HCT116 (cell line): ENCODE data around the gene NAB1. TPM values are rescaled to one million over a fixed set of nuclear protein-coding genes. Genes with fewer than 3 reads are reported as not detected.

Source experiments
- ATAC-seq: fragments of 200-7000 bp; cut with Tn5 transposase; 2 replicates; pipeline ENCODE4 v1.9.1; 2020; ENCODE audit warnings: mild to moderate bottlenecking, moderate library complexity
- BruUV-seq: library from RNA; stranded (reverse); fragments of 400-500 nt; replicated peaks from 2 replicates; lab custom pipeline; 2021; lab: Mats Ljungman, UMichigan
- CTCF ChIA-PET: fragments of 300-600 bp; sonication (Branson Sonifier 250); formaldehyde crosslinking; loops from one replicate; lab custom pipeline; 2021; ENCODE audit warnings: antibody characterized with exemption; lab: Charles Lee
- POLR2A ChIA-PET: fragments of 300-600, 350-600 bp; sonication (Branson Sonifier 250); formaldehyde crosslinking; loops from one replicate; lab custom pipeline; 2021; ENCODE audit warnings: antibody characterized with exemption; lab: Charles Lee
- RAD21 ChIA-PET, 2 experiments: fragments of 300-600 bp; sonication (Branson Sonifier 250); formaldehyde crosslinking; loops; one replicate each; lab custom pipeline; 2023; ENCODE audit warnings: low total read pairs in 2 of 2; ENCODE audit not compliant: uncharacterized antibody in 2 of 2, unreplicated experiment in 2 of 2, low non-redundant PET in 1 of 2; lab: Charles Lee
- DNase-seq: peaks from one replicate; pipeline ENCODE4 v3.0.0-alpha.2; 2010; ENCODE audit warnings: low read depth, low spot score
- H2AFZ ChIP-seq: fragments of 200-600 bp; shearing (Covaris generic), sonication (generic); 2 replicates; pipeline ENCODE4 v1.6.1; 2017; ENCODE audit warnings: low read depth, mixed run types, mixed read lengths, antibody characterized with exemption, low read length; ENCODE audit not compliant: poor library complexity, severe bottlenecking
- H3K27ac ChIP-seq: 2 replicates; pipeline ENCODE4 v1.5.1; 2012; ENCODE audit warnings: low read depth, low read length
- H3K27me3 ChIP-seq: fragments of 200-600 bp; sonication (generic); 2 replicates; pipeline ENCODE4 v1.6.1; 2016; ENCODE audit warnings: mixed run types, low read length, mixed read lengths; ENCODE audit not compliant: insufficient read depth
- H3K36me3 ChIP-seq, 2 experiments: fragments of 200-500 bp in 1 of 2; fragments of 200-600 bp in 1 of 2; sonication (Bioruptor generic) in 1 of 2; sonication (generic) in 1 of 2; 2 replicates each; pipeline versions ENCODE4 v1.5.1 to v1.6.1; 2014 to 2016; ENCODE audit warnings: low read length in 2 of 2, inconsistent platforms in 1 of 2, mixed read lengths in 1 of 2, mixed run types in 1 of 2; ENCODE audit not compliant: insufficient read depth in 2 of 2, control insufficient read depth in 1 of 2
- H3K4me1 ChIP-seq, 2 experiments: fragments of 200-600 bp in 1 of 2; sonication (generic) in 1 of 2; 2 replicates each; pipeline versions ENCODE4 v1.5.1 to v1.6.1; 2012 to 2017; ENCODE audit warnings: low read length in 2 of 2, inconsistent platforms in 1 of 2, mild to moderate bottlenecking in 1 of 2, mixed read lengths in 1 of 2, mixed run types in 1 of 2, moderate library complexity in 1 of 2; ENCODE audit not compliant: insufficient read depth in 2 of 2, control insufficient read depth in 1 of 2
- H3K4me2 ChIP-seq: fragments of 200-600 bp; sonication (generic); 2 replicates; pipeline ENCODE4 v1.6.1; 2017; ENCODE audit warnings: mixed run types, low read length, mixed read lengths
- H3K4me3 ChIP-seq, 2 experiments: fragments of 200-600 bp in 1 of 2; sonication (generic) in 1 of 2; replicated peaks in 1 of 2; 2 replicates each; pipeline ENCODE4 v1.5.1; 2011 to 2016; ENCODE audit warnings: low read length in 2 of 2, control low read depth in 1 of 2, low read depth in 1 of 2, mild to moderate bottlenecking in 1 of 2, mixed read lengths in 1 of 2, mixed run types in 1 of 2
- H3K79me2 ChIP-seq: fragments of 200-600 bp; sonication (generic); 2 replicates; pipeline ENCODE4 v1.6.1; 2017; ENCODE audit warnings: mild to moderate bottlenecking, mixed run types, low read length, moderate library complexity, mixed read lengths; ENCODE audit not compliant: insufficient read depth
- H3K9ac ChIP-seq: fragments of 200-600 bp; sonication (generic); 2 replicates; pipeline ENCODE4 v1.6.1; 2016; ENCODE audit warnings: low read length, mixed read lengths
- H3K9me2 ChIP-seq: fragments of 200-600 bp; sonication (generic), shearing (Covaris generic); 2 replicates; pipeline ENCODE4 v1.6.1; 2017; ENCODE audit warnings: mixed run types, mild to moderate bottlenecking, moderate library complexity; ENCODE audit not compliant: insufficient read depth
- H3K9me3 ChIP-seq, 2 experiments: fragments of 200-500 bp in 1 of 2; fragments of 200-600 bp in 1 of 2; sonication (Bioruptor generic) in 1 of 2; sonication (generic) in 1 of 2; 2 replicates each; pipeline ENCODE4 v1.6.1; 2014 to 2017; ENCODE audit warnings: low read length in 2 of 2, mixed read lengths in 2 of 2, inconsistent platforms in 1 of 2, low read depth in 1 of 2, mild to moderate bottlenecking in 1 of 2, mixed run types in 1 of 2, moderate library complexity in 1 of 2; ENCODE audit not compliant: control insufficient read depth in 1 of 2, insufficient read depth in 1 of 2
- H4K20me1 ChIP-seq: fragments of 200-600 bp; sonication (generic), shearing (Covaris generic); 2 replicates; pipeline ENCODE4 v1.6.1; 2017; ENCODE audit warnings: mixed run types, mild to moderate bottlenecking, moderate library complexity; ENCODE audit not compliant: insufficient read depth
- ATF3 ChIP-seq: IDR thresholded peaks from 2 replicates; pipeline ENCODE4 v1.6.1; 2012
- CBX3 ChIP-seq: IDR thresholded peaks from 2 replicates; pipeline ENCODE4 v1.6.1; 2012; ENCODE audit warnings: low read depth
- CEBPB ChIP-seq: IDR thresholded peaks from 2 replicates; pipeline ENCODE4 v1.6.1; 2012; ENCODE audit warnings: low read depth
- ELF1 ChIP-seq: IDR thresholded peaks from 2 replicates; pipeline ENCODE4 v1.6.1; 2012; ENCODE audit warnings: low read depth, borderline replicate concordance
- EZH2phosphoT487 ChIP-seq: fragments of 200-600 bp; IDR thresholded peaks from 2 replicates; pipeline ENCODE4 v1.6.1; 2018; ENCODE audit warnings: antibody characterized with exemption, borderline replicate concordance
- FOSL1 ChIP-seq: IDR thresholded peaks from 2 replicates; pipeline ENCODE4 v1.6.1; 2012; ENCODE audit warnings: low read depth
- MAX ChIP-seq: IDR thresholded peaks from 2 replicates; pipeline ENCODE4 v1.6.1; 2012
- POLR2A ChIP-seq: IDR thresholded peaks from 2 replicates; pipeline ENCODE4 v1.7.0; 2011; ENCODE audit warnings: borderline replicate concordance; ENCODE audit not compliant: insufficient read depth, insufficient read length; ENCODE audit errors: extremely low read depth
- POLR2AphosphoS5 ChIP-seq: IDR thresholded peaks from 2 replicates; pipeline ENCODE4 v1.6.1; 2011; ENCODE audit warnings: mild to moderate bottlenecking, low read depth, low read length, moderate library complexity
- RAD21 ChIP-seq: IDR thresholded peaks from 2 replicates; pipeline ENCODE4 v1.6.1; 2012; ENCODE audit warnings: low read depth, mild to moderate bottlenecking
- SIN3A ChIP-seq: IDR thresholded peaks from 2 replicates; pipeline ENCODE4 v1.6.1; 2012; ENCODE audit warnings: low read depth
- SP1 ChIP-seq: IDR thresholded peaks from 2 replicates; pipeline ENCODE4 v1.6.1; 2012; ENCODE audit warnings: low read depth
- SRF ChIP-seq: IDR thresholded peaks from 2 replicates; pipeline ENCODE4 v1.6.1; 2012; ENCODE audit warnings: low read depth
- TCF7L2 ChIP-seq: IDR thresholded peaks from 2 replicates; pipeline ENCODE4 v1.7.0; 2011; ENCODE audit warnings: borderline replicate concordance, inconsistent platforms; ENCODE audit not compliant: insufficient read depth, insufficient read length; ENCODE audit errors: extremely low read depth
- ZBTB33 ChIP-seq: IDR thresholded peaks from 2 replicates; pipeline ENCODE4 v1.6.1; 2011; ENCODE audit warnings: mild to moderate bottlenecking, low read length, moderate library complexity; ENCODE audit not compliant: insufficient replicate concordance; ENCODE audit errors: extremely low read depth
- ZFX ChIP-seq: fragments of 450-650 bp; IDR thresholded peaks from 2 replicates; pipeline ENCODE4 v1.6.1; 2017
- intact Hi-C: fragments of 100-400 bp; cut with micrococcal nuclease; formaldehyde crosslinking; loops from 2 replicates; pipeline ENCODE4 v1.10.0; 2022
- total RNA-seq: library from RNA; stranded (reverse); gene quantifications from one replicate; pipeline ENCODE4 v1.2.1, GENCODE V29; 2021; ENCODE audit not compliant: unreplicated experiment

NAB1 gene
- total RNA-seq, 1 experiment from 2014 or later, result 43.8 TPM

- H3K27ac ChIP-seq, result no peak overlapping the region
- peaks cover 23 to 76% of the 10 kb centered on the region in 2 experiments for H3K4me1 ChIP-seq
- BruUV-seq, result no TSS peak
- POLR2A ChIA-PET, result no interaction called here
- CTCF ChIA-PET, result no interaction called here
- no peak overlapping the region for H3K4me3 ChIP-seq
- H3K36me3 ChIP-seq, result no peaks in the 10 kb centered on the region
- H4K20me1 ChIP-seq, result no peaks in the 10 kb centered on the region
- ATAC-seq (no peak), DNase-seq (no peak)
- no peaks in the 10 kb centered on the region for H3K9me3 ChIP-seq
- RAD21 ChIA-PET, result no interaction called here
- H3K27me3 ChIP-seq, result no peaks in the 10 kb centered on the region
- H3K4me2 ChIP-seq, result no peak overlapping the region
- intact Hi-C loops, result no loop called here
- H3K9ac ChIP-seq, result no peak overlapping the region
- no peak overlapping the region for H2AFZ ChIP-seq
- no peaks in the 10 kb centered on the region for H3K79me2 ChIP-seq
- no peaks in the 10 kb centered on the region for H3K9me2 ChIP-seq
- TF ChIP-seq ZFX, result no peak
- TF ChIP-seq RAD21, result no peak
- no peak for TF ChIP-seq SRF
- TF ChIP-seq SP1, result no peak
- no peak for TF ChIP-seq FOSL1
These were observed 45.5 kb upstream of the NAB1 start for GRCh38 chr2:190603374-190603773.

- peaks cover 41 to 84% of the 10 kb centered on the region in 2 experiments for H3K4me1 ChIP-seq
- POLR2A ChIA-PET, result no interaction called here
- no peaks in the 10 kb centered on the region for H4K20me1 ChIP-seq
- H3K27ac ChIP-seq, result peak overlapping the region; percentile 82
- RAD21 ChIA-PET, result no interaction called here
- no peaks in the 10 kb centered on the region for H3K27me3 ChIP-seq
- peak overlapping the region; percentile 62 for H2AFZ ChIP-seq
- no peaks in the 10 kb centered on the region for H3K36me3 ChIP-seq
- no peaks in the 10 kb centered on the region for H3K79me2 ChIP-seq
- no peaks in the 10 kb centered on the region for H3K9me3 ChIP-seq
- BruUV-seq, result TSS peak; percentile 81
- ATAC-seq (peak; percentile 51), DNase-seq (peak; percentile 60)
- H3K4me3 ChIP-seq, result peak overlapping the region; percentile 22 to 55
- no peaks in the 10 kb centered on the region for H3K9me2 ChIP-seq
- intact Hi-C loops, result loop anchor here (2.0 kb wide), 1 partner anchor 72 kb away; the partner anchor contains the start of gene NEMP2
- CTCF ChIA-PET, result no interaction called here
- peak overlapping the region; percentile 81 for H3K4me2 ChIP-seq
- H3K9ac ChIP-seq, result peak overlapping the region; percentile 68
- TF ChIP-seq RAD21 (0 out of 2 replicates have a peak, but pooled peaks have one; percentile 1), ZBTB33 (no peak), ATF3 (no peak), SP1 (peak; percentile 54; the same call in 1 of the 2 replicates), SIN3A (peak; percentile 49), EZH2phosphoT487 (no peak), MAX (0 out of 2 replicates have a peak, but pooled peaks have one; percentile 32), POLR2A (peak; percentile 42), SRF (no peak), POLR2AphosphoS5 (peak; percentile 82), ELF1 (no peak), TCF7L2 (no peak), CEBPB (no peak; the same call in 1 of the 2 replicates), CBX3 (no peak)
These were observed 41.8 kb upstream of the NAB1 start for GRCh38 chr2:190607014-190607597.
